GM21529 (cell line): ENCODE results near the gene TEAD1.

Experiments used
- ATAC-seq: cut with Tn5 transposase; IDR thresholded peaks from one replicate; pipeline ENCODE4 v1.9.1; 2021; ENCODE audit not compliant: unreplicated experiment

Gene TEAD1

GRCh38 chr11:12806113-12806512 lies 131.9 kb downstream of the TEAD1 start:
- ATAC-seq: no peak

DNA sequence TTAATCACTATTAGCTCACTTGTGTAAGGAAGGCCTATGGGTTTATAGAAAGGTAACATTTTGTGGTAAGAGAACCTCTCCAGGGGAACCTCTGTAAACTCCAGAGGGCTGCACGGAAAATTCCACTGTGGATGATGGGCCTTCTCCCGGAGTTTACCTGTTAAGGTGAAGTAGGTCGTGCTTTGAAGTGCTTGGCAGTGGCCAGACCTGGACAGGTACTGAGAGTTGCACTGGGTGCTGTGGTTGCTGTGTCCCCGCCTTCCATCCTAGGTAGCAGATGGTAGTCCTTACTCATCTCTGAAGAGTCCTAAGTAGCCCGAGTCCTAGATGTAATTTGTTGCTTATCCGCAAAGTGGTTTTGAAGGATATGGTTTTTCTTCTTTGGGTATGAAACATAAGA lies 133.4 kb downstream of the TEAD1 start:
- no peak for ATAC-seq

DNA sequence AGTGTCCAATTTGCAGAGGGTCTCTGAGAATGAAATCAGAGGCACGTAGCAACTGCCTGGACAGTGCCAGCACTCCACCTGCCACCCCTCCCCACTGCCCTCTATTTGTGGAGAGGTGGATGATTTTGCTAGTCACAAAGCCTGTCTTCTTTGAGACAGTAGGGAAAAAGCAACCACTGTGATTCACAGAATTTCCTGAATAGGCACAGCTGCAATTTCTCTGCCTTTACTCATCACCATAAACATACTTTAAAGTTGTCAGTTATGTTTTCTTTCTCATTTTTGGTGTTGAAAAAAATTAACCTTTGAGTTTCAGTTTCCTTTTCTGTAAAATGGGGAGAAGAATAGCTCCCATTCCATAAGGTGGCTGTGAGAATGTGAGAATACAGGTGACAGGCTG lies 134.3 kb downstream of the TEAD1 start:
- no peak for ATAC-seq

DNA sequence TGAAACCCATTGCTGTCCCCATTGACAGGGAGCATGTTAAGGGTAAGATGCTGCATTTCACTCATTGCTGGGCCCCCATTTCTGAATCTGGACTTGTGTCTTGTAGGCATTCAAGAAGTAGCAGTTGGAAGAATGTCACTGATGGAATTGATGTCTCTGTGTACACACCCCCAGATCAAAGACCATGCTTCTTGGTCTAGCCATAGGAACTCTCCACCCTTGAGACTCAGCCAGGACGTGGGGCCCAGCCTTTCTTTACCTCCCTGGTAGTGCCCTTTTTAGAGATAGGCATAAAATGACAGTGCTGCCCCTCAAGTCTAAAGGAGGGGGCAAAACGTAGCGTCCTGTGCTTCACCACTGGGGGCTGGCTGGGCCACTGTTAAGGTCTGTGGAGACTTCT lies 135.1 kb downstream of the TEAD1 start:
- no peak for ATAC-seq

- no peak for ATAC-seq
These were observed 135.8 kb downstream of the TEAD1 start for GRCh38 chr11:12809864-12810567.

DNA sequence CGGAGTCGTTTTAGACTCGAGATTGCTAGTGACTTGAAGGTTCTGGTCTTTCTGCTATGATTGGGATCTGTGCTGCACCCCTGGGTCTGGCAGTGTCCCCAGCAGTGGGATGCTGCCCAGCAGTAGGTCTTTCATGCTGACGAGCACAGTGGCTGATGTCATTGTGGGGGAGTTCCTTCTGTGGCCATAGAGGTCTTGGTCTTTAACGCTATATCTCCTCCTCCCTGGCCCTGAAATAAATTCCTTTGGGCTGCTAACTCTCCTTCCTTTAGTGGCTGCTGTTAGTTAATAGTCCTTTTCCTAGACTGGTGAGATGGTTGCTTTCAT lies 136.3 kb downstream of the TEAD1 start:
- ATAC-seq: no peak

DNA sequence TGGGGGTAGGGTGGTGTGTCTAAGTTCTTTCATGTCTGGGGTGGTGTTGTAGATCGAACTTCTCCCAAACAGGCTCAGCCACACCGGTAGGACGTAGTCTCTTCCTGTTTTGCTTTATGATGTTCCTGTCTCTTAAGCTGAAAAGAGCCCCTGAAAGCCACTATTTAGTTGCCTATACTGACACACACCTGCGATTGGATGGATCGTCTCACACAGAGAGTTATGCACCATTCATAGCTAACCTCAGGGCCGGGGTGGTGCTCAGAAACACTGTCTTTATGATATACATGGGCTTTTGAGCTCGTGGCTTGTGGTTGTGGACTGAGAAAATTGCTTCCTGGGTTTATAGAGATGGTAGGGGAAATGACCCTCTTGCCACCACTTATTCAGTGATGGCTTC lies 137.6 kb downstream of the TEAD1 start:
- no peak for ATAC-seq

DNA sequence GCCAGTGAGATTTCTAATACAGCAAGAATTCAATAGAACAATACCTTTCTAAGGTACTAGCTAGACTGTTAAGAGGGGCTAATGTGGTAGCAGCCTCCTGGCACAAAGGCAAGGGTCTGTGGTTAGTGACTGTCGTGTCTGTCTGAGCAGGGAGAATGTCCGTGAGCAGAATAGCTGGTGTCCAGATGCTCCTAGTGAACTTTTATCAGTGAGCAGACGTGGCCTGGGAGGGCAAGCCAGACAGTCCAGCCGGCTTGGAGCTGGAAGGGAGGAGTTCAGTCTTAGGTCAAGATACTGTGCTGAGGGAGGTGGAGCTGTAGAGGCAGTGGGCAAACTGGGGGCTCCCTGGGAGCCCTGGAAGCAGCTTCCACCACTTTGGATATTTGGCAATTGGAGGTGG lies 138.6 kb downstream of the TEAD1 start:
- no peak for ATAC-seq

DNA sequence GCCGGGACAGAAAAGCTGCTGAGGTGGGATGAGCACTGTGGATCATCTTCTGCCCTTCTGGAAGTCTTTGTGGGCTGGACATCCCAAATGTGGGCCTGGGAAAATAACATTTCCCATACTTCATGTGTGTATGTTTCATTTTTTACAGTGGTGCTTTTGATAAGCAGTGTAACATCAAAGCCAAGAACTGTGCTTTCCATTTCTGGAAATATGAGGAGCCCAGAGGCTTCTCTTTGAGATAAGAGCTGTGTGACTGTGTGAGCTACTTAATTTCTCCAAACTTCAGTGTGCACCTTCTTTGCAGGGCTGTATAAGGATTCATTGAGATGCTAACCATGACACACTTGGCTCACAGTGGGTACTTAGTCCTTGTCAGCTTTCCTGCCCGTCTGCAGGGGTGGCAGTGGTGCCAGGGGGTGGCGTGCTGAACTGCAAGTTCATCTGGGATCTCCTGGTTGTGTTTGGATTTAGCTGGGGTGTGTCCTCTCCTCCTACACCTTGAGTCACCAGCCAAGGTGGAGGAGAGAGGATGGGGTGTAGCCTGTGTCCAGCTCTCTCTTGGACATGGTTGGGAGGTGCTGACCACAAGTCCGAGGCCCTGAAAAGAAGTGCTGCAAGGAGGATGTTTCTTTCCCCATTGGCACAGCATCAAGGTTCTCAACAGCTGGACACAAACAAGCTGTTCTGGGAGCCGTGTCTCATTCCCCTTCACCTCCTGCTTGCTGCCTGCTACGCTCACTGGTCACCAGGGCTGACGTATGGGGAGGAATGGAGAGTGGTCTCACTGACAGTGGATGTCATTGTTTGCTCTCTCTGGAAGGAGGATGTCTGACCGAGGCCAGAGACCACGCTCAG lies 139.4 kb downstream of the TEAD1 start:
- ATAC-seq: no peak

- no peak for ATAC-seq
These were observed 140.9 kb downstream of the TEAD1 start for GRCh38 chr11:12815129-12815480.

DNA sequence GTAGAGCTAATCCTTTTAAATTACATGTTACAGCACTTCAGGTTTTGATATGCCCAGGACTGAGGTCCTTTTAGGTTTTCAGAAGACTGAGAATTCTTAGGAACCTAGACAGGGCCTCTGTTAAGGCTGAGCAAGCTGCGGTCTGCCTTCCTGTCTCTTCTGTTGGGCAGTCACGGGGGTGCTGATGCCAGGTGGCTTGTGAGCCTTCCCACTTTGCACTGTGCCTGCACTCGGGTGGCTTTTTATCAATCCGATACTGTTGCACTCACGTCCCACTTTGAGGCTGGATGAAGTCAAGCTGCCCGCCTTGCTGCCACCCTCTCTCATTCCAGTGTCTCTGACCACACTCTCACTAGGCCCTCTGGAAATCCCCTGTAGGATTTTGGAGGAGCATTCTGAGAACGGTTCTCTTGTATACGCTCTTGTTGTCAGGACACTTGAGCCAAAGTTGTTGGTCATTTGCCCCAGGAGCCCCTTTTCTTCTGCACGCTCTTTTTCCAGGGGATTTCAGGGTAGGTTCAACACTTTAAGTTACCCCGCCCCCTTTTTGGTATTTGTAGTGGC lies 141.8 kb downstream of the TEAD1 start:
- no peak for ATAC-seq

DNA sequence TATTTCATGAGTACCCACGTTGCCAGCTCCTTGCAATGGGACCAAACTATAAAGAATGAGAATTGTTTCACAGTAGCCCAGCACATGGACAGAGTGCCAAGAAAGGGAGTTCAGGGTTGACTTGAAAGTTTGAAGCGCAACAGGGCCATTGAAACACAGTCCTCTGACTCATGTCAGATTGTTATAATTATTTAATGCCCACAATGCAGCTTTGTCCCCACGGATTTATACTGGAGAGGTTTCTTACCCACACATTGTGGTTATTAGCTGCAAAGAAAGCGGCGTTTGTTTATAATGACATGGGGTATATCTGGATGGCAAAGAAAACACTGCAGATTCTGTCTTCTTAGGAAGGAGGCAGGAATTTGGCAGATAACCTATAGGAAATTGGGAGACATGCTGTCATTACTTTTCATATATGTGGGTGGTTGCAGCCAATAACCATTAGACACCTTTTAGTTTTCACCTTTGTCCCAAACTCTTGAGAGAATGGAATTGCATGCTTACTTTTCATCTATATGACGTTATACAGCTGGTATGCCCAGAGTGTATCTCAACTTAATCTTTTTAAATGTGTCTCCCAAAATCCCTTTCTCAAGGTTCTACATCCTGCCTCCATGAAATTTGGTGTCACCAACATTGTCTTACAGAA lies 143.6 kb downstream of the TEAD1 start:
- ATAC-seq: no peak

DNA sequence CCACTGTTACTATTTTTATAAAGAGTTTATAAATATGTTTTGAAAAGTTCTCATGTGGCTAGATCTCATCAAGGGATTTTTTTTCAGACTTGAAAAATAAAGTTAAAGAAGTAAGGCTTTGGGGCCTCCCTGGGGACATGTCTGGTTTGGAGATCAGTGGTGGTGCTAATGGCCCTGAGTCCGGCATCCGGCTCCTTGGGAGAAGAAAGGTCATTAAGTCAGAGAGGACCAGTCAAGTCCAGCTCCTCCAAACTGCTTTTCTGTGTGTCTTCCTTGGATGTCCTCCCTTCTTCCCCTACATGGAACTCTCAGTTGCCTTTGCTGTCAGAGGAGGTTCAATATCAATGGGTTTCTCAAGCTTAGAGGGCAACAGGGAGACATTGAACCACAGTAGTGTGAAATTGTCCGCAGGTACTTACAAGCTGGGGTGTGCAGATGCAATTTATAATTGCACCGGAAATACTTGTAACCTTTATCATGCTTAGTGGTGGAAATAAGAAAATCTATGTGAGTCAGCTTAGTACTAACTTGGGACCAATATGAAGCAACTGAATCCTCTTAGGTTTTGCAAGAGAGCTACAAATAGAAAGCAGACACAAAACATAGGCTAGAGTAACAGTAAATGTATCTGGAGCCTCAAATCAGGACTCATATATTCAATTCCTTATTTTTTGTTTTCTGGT lies 144.3 kb downstream of the TEAD1 start:
- no peak for ATAC-seq

GRCh38 chr11:12822392-12823022 lies 148.3 kb downstream of the TEAD1 start:
- no peak for ATAC-seq

DNA sequence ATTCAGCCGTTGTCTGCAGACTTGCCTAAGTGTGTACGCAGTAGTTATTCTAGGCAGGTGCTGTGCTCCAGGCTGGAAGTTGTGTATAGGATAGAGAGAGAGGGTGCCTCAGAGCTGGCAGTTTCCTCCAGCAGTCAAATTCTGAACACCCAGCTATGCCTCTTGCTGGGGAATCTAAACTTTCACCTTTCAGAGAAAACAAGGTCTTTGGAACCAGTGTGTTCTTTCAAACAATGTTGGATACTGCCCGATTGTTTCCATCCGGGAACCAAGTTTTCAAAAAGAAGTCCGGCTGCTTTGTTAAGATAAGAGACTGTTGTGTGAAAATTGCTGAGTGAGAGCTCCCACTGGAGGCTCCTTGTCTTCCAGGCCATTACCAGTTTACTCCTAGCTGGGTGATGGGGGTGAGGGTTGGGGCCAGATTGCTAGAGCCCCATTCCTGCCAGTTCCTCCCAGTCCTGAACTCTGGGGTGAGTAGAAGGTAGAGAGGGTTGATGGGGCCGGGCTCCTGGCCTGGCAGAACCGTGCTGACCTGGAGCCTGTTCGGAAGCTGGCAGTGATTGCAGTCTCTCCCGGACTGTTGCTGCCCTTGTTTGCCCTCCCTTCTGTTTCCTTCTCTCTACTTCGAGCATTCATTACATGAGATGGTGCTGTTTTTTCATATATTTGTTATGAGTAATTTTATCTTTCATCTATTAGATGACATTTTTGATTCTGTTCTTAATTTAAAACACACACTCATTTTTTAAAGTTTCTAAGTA lies 150.2 kb downstream of the TEAD1 start:
- no peak for ATAC-seq

DNA sequence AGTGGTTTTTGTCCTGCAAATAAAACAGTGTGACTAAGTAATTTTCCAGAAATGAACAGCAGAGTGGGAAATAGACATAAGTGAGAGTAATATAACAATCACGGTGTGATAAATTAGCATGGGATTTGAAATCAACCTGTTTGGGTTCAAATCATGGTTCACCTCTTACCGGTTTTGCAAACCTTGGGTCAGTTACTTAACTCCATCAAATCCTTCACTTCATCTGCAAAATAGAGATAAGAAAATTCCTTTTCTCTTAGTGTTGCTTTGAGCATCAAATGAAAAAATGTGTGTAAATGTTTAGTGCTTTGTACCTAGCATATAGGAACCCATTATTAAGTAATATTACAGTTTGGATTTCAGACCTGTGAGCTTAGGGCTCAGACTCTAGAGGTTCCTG lies 152.2 kb downstream of the TEAD1 start:
- no peak for ATAC-seq

GRCh38 chr11:12827369-12827768 lies 153.1 kb downstream of the TEAD1 start:
- ATAC-seq: no peak

DNA sequence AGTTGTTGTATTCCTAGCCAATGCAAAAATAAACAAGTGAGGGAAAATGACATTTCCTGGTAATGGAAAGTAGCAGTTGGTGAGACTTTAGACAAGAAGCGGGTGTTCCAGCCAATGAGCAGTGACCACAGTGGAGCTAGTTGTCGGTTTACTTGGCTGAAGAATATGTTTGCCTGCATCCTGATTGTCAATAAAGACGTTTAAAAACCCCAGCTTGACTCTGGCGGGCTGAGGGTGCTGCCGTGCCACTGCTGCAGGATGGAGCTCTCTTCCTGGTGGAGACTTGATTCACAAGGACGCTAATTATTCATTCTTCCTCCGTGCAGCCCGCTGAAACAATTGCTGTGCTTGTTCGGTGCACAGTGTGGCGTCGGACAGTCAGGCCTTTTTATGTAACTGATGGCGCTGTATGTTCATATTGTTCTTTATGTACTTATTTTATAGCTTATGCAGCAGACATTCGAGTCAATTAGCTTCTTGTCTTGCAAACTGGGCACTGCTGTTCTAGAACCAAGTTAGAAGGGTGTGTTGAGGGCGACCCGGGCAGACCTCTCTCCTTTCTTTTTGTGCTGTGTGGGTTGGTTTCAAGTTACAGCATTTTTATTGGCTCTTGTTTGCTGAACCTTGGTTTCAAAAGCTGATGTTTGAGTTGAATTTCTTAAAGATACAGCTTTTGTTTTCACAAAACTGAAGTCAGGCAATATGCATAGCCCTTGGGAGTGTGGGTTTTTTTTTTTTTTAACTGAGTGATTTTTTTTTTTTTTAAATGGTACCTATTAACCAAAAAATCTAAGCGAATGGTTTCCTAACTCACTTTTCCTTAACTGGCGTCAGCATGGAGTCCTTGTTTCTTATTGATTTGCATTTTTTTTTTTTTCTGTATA lies 153.9 kb downstream of the TEAD1 start:
- peak; percentile 81 for ATAC-seq

DNA sequence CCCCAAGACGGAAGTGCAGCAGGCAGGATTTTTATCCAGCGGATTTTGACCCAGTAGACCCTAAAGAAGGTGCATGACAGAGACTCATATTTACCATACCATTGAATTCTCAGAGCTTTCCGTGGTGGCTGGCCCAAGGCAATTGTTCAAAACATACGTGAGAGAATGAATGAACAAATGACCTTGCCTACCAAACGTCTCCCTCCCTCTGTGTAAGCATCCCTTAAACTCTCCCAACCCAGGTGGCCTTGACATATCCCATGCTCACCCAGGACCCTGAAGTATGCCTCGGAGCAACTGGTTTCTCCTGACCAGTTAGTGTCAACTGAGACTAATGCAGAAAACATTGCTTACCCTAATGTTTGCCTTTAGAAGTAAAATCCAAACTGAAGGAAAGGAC lies 154.9 kb downstream of the TEAD1 start:
- ATAC-seq: no peak
